ENCODE results near the gene STIP1.
"Not testable (repeated sequence)": the region's sequence is repeated elsewhere in the genome, so short reads cannot be mapped to it uniquely, and the experiment has no call there.

The STIP1 gene

DNA sequence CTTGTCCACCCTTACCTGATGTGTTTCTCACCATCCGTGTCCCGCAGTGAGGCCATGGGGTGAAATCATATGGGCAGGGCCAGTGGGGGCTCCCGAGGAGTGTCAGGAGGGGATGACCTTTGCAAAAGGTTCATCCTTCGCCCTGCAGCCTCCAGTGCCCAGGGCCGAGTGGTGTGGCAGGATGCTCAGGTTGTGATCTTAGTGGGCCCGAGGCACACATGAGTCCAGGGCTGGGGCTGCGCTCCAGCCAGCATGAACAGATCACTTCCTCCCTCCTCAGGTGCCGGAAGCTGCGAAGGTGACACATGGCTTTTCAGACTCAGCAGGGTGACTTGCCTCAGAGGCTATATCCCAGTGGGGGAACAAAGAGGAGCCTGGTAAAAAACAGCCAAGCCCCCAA lies 52.1 kb downstream of the STIP1 start:
- TF ChIP-seq GATA1 (IDR thresholded peaks at IDR 0.05; ENCODE audit: low read depth, low read length) = no peak
- TF ChIP-seq POLR2A (IDR thresholded peaks at IDR 0.05; ENCODE audit: low read length) = no peak
- DNase-seq = no peak

DNA sequence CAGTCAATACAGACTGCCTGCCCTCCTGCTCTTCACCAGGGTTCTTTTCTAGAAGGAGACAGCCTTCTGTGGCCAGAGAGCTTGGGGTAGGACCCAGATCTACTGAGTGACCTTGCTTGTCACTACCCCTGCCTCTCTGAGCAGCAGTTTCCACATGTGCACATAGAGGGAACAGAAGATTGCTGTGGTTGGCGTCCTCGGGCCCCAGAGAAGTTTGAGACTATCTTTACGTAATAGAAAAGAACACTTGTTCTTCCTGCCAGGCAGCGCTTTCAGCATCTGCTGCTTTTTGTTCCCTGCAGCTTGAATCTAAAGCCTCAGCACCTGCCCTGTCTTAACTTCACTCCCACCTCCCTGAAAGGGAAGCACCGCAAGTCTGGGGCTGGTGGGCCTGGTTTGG lies 53.0 kb downstream of the STIP1 start:
- TF ChIP-seq GATA1 (IDR thresholded peaks at IDR 0.05; ENCODE audit: low read depth, low read length) (no peak), POLR2A (IDR thresholded peaks at IDR 0.05; ENCODE audit: low read length) (no peak)

DNA sequence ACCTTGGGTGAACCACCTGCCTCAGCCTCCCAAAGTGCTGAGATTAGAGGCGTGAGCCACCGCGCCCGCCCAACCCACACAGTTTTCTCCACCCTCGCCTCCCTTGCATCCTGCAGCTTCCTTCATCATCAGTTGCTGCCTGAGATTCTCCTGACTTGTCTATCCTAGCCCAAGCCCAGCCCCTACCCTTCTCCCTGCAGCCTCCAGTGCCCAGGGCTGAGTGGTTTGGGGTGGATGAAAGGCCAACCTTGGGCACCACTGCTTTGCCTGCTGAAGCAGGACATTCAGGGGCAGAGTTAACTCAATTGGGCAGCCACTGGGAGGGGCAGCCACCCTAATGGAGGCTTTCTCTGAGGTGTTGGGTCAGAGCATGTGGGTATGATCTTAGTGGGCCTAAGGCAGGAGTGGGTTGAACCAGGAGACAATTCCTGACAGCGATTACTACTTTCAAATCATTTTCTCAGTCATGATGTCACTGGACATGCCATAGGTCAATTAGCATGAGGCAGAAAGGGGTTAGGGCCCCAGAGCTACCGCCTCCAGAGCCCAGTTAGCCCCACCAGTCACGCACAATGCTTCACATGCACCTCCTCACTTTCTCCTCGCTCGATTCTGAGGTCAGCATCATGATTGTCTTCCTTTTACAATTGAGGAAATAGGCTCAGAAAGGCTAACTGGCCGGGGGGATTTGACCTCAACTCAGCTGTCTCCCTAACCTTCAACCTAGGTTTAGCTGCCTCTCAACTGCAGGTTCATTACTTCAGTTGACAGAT lies 53.9 kb downstream of the STIP1 start:
- TF ChIP-seq POLR2A (IDR thresholded peaks at IDR 0.05; ENCODE audit: low read length) (no peak), GATA1 (IDR thresholded peaks at IDR 0.05; ENCODE audit: low read depth, low read length) (no peak)
- peak in 1 of 2 experiments; percentile 52 for DNase-seq

More for the DNA sequence above, 53.0 kb downstream of the STIP1 start:
- DNase-seq = no peak

DNA sequence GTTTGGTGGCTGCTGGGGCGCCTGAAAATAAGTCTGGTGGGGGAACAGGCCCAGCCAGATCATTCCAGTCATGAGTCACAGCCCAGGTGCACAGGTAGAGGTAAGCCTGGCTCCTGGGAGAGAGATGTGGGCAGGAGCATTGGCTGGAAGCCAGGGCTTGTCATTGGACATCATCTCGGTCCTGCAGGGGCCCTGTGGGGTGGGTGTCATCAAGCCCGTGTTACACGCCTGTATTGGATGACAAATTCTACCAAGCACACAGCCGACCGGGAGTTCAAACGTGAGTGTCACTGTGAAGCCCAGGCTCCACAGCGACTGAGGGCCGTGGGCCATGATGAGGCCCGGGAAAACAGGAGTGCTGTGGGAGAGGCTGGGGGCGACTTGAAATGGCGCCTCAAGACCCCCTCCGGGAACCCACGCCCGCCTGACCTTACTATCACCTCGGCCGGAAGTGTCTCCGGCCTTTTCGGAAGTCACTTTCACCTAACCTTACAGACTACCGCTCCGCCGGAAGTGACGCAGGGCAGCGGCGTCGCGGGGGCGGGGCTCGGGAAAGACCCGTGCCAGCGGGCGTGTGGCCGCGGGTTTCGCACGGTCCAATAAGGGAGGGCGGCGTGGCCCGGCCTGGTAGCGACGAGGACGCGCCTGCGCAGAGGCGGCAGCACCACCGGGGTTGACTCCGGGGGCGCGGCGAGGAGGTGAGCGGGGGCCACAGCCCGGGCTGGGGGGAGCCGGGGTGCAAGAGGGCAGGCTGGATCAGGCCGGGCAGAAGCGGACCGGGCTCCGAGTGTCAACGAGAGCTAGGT lies 54.7 kb downstream of the STIP1 start, which contains the start of gene FKBP2:
Gene FKBP2 (plus strand): TSS at position 661 of the 806 bp plus-strand sequence. CDS start 1,293 bp downstream, outside the sequence.
- peak; percentile 96 for TF ChIP-seq POLR2A (IDR thresholded peaks at IDR 0.05; ENCODE audit: low read length)
- TF ChIP-seq GATA1 (IDR thresholded peaks at IDR 0.05; ENCODE audit: low read depth, low read length) = no peak
- DNase-seq = peak; percentile 99

DNA sequence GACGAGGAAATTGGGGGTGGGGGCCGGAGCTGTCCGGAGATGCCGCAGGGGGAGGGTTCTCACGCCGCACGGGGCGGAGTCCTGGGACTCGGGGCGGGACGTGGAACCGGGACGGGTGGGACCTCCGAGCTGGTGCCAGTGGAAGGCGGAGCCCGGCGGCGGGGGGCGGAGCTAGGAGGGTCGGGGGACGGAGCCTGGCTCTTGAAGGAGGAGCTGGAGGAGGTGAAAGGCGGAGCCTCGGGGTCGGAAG lies 55.2 kb downstream of the STIP1 start:
- no peak for TF ChIP-seq POLR2A (IDR thresholded peaks at IDR 0.05; ENCODE audit: low read length)
- no peak for TF ChIP-seq GATA1 (IDR thresholded peaks at IDR 0.05; ENCODE audit: low read depth, low read length)
- peak; percentile 99 to 100 for DNase-seq

DNA sequence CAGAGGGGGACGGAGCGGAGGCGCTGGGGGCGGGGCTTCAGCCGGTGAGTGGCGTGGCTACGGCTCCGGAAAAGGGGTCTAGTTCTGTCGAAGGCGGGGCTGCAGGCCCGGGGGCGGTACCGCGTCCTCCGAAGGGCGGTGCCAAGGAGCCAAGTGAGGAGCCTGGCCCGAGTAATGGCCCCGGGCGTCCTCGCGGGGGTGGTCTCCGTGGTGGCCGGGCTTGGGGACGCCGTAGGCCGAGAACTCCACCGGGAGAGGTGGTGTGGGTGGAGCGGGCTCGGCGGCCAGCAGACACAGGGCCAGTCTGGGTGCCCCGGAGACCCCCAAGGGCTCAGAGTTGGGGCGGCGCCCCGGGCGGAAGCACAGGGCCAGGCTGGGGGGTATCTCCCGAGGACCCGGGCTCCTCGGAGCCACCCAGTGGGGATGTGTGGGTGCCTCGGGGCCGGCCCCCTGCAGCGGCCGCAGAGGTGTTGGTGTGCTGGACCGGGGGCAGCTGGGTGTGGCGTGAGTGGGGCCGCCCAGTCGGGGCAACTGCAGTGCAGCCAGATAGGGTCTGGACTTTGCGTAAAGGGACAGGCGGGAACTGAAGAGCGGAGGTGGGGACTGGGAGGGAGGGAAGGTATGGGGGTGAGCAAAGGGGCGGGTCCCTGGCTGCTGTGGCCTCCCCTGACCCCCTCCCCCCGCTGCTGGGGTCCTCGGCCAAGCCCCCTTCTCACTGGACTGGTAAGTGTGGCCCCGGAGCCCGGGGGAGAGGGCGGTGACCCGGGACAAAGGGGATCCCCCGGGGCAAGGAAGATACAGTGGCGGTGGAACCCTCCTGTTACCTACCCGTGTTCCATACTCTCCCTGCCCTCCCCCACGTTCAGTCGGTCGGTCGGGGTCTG lies 55.8 kb downstream of the STIP1 start:
- DNase-seq = peak; percentile 77
- TF ChIP-seq GATA1 (IDR thresholded peaks at IDR 0.05; ENCODE audit: low read depth, low read length) = no peak
- no peak for TF ChIP-seq POLR2A (IDR thresholded peaks at IDR 0.05; ENCODE audit: low read length)

DNA sequence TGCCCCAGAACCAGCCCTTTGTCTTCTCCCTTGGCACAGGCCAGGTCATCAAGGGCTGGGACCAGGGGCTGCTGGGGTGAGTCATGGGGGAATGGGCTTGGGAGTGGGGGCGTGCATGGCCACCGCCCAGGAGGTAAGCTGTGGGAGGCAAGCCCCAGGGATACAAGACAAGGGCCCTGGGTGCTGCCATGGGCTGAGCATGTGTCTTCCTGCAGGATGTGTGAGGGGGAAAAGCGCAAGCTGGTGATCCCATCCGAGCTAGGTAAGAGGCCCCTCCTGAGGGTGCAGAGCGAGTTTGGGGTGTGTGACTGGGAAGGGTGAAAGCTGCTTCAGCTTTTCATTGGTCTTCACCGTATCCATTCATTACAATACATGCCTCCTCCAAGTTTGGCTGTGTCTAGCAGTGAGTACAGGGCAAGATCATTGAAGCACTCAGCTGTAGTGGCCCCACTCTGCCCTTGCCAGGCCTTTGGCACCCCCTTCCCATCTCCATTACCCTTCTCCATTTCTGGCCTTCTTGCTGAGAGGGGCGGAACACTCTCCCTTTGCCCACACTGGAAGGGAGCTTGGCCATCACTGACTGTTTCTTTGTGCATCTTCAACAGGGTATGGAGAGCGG lies 57.4 kb downstream of the STIP1 start:
- TF ChIP-seq POLR2A (IDR thresholded peaks at IDR 0.05; ENCODE audit: low read length) (no peak), GATA1 (IDR thresholded peaks at IDR 0.05; ENCODE audit: low read depth, low read length) (no peak)
- no peak for DNase-seq

DNA sequence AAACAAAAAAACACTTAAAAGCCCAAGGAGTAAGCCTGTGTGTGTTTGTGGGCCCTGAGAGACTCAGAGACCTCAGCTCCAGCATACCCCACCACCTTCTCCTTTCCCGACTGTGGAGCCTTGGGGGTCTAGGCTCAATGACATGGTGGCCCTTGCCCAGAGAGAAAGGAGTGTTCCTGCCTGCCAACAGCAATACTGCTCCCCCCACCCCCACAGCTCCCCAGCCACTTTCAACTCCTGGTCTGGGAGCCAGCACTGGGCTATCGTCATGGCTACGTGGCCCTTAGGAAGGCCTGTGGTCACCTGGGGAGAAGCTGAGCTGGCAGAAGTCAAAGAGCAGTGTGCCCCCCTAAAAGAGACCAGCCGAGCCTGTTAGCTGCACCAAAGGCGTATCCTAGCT lies 58.1 kb downstream of the STIP1 start:
- no peak for TF ChIP-seq POLR2A (IDR thresholded peaks at IDR 0.05; ENCODE audit: low read length)
- no peak for TF ChIP-seq GATA1 (IDR thresholded peaks at IDR 0.05; ENCODE audit: low read depth, low read length)
- DNase-seq = no peak

DNA sequence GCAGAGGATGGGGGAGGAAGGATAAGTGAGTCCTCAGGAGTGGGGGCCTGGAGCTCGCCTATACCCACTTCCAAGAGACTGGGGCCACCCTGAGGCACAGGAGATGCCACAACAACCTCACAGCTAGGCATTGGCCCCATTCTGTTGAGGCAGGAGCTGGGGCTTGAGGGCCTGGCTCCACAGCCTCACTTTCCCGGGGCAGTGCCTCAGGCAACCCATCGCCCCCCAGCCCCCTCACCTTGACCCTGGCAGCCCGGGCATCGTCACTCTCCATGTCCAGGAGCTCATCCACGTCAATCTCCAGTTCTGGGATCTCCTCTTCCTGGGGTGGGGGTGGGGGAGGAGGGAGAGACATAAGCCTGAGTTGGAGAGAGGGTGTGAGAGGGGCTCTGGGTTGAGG lies 59.0 kb downstream of the STIP1 start:
- TF ChIP-seq POLR2A (IDR thresholded peaks at IDR 0.05; ENCODE audit: low read length) = no peak
- no peak for TF ChIP-seq GATA1 (IDR thresholded peaks at IDR 0.05; ENCODE audit: low read depth, low read length)
- DNase-seq = no peak

DNA sequence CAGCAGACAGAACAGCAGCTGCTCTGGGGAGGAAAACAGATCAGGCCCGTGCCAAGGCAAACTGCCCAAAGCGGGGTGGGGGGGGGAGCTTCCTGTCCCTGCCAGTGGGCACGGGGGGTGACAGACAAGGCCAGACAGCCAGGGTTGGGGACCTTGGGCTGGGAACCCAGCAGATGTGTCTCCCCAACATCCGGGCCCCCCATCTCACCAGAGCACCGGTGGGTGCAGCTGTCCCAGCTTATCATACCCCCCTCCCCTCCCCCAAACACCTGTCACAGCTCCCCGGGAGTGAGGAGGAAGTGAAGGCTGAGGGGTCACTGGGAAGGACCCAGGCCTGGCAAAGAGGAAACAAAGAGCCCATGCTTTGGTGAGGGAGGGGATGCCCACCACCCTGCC lies 59.4 kb downstream of the STIP1 start:
- DNase-seq = no peak
- TF ChIP-seq GATA1 (IDR thresholded peaks at IDR 0.05; ENCODE audit: low read depth, low read length) = no peak
- no peak for TF ChIP-seq POLR2A (IDR thresholded peaks at IDR 0.05; ENCODE audit: low read length)

DNA sequence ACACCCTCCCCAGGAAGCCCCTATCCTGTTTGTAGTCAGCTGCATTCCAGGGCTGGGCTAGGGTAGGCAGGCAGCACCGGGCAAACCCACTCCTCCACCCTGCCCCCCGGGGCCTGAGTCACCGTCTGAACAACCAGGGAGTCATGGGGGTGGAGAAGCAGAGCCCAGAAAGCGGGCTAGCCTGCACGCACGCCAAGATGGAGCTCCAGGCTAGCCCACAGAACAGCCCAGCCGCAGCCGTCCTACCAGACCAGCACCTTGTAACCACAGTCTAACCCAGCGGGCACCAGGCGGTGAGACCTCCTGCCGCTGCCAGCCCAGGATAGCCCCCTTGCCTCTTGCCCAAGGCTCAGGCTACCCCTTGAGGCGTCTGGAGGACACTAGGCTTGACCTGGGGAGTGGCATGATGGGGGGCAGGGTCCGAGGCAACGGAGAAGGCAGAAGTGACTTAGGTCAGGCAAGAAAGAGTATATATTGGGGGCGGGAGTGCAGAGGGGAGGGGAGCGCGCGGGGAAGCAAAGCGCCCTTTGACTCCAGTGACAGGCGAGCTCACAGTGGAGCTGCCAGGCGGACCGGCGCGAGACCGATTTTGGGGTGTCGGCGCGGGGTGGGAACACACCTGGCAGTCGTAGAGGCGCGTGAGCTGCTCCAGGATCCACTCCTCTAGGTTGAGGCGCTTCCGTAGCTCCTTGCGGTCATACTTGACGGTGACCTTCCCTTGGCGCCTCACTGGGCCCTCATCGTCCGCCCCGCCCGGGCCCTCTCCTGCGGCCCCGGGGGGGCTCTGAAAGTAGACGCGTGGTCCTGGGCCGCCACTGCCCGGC lies 60.0 kb downstream of the STIP1 start:
- peak; percentile 81 for DNase-seq

DNA sequence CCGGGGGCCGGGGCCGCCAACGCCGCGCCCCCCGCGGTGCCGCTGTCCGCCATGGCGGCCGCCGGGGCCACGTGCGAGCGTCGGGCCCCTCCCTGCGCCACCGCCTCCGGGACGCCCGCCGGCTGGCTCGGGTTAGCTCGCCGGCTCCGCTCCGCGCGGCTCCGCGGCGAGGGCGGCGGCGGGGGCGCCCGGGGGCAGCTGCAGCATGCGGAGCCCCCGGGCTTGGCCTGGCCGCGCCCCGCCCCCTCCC lies 60.6 kb downstream of the STIP1 start:
- DNase-seq = not testable (repeated sequence)

More for the DNA sequence above, 60.0 kb downstream of the STIP1 start:
- TF ChIP-seq GATA1 (IDR thresholded peaks at IDR 0.05; ENCODE audit: low read depth, low read length) (no peak), POLR2A (IDR thresholded peaks at IDR 0.05; ENCODE audit: low read length) (peak; percentile 54)

Data from erythroblast (primary cell).